Adrenal gland (tissue), 12 donors: ENCODE measurements around the gene GPC5. TPM values are rescaled to one million over a fixed set of nuclear protein-coding genes. Genes with fewer than 3 reads are reported as not detected.

Experiments used
- DNase-seq, 7 donors: peaks; one replicate each; pipeline ENCODE4 v3.0.0-alpha.2; 2019 to 2020
- H3K27ac ChIP-seq, 5 donors: fragments of 200-600 bp; sonication (generic) in 4 of 5; 1 replicate in 3 of 5; 2 replicates in 2 of 5; pipeline versions ENCODE4 v1.5.1 to v1.8.0; 2016 to 2020; ENCODE audit warnings: mild to moderate bottlenecking in 1 of 5
- H3K27me3 ChIP-seq: fragments of 200-600 bp; 2 replicates; pipeline ENCODE4 v1.8.0; 2021
- H3K36me3 ChIP-seq, 2 donors: fragments of 200-600 bp; replicated peaks in 1 of 2; 1 replicate in 1 of 2; 2 replicates in 1 of 2; pipeline versions ENCODE4 v1.5.1 to v1.8.0; 2018 to 2022
- H3K4me1 ChIP-seq, 2 donors: fragments of 200-600 bp; replicated peaks in 1 of 2; 1 replicate in 1 of 2; 2 replicates in 1 of 2; pipeline versions ENCODE4 v1.5.1 to v1.8.0; 2018 to 2021
- H3K4me3 ChIP-seq, 4 donors: fragments of 200-600 bp; sonication (generic) in 3 of 4; one replicate each; pipeline ENCODE4 v1.5.1; 2016 to 2018
- H3K9me3 ChIP-seq, 3 donors: fragments of 200-600 bp; sonication (generic) in 1 of 3; replicated peaks in 1 of 3; 1 replicate in 2 of 3; 2 replicates in 1 of 3; pipeline versions ENCODE4 v1.5.1 to v1.8.0; 2016 to 2021
- CTCF ChIP-seq, 6 experiments: fragments of 450-650 bp in 4 of 6; fragments of 200-600 bp in 2 of 6; sonication (generic) in 1 of 6; IDR thresholded peaks; 1 replicate in 5 of 6; 2 replicates in 1 of 6; pipeline versions ENCODE4 v1.5.1 to v1.8.0; 2016 to 2021; ENCODE audit warnings: antibody characterized with exemption in 6 of 6, mild to moderate bottlenecking in 2 of 6, moderate library complexity in 1 of 6
- POLR2A ChIP-seq, 2 donors: fragments of 450-650 bp; IDR thresholded peaks; one replicate each; pipeline ENCODE4 v1.6.1; 2017; ENCODE audit warnings: antibody characterized with exemption in 2 of 2, mild to moderate bottlenecking in 2 of 2, moderate library complexity in 1 of 2
- WGBS, 4 donors: extraction: QIAGEN DNeasy Blood & Tissue Kit in 2 of 4; methylation state at CpG; one replicate each; pipeline versions ENCODE4 v1.1.5 to v1.1.7; 2013 to 2017; 5-methylcytosine and 5-hydroxymethylcytosine counted together
- intact Hi-C, 2 donors: fragments of 100-400 bp; cut with DNase I; formaldehyde crosslinking; loops; one replicate each; pipeline versions ENCODE4 v1.14.1 to v1.15.0; 2022 to 2023
- polyA plus RNA-seq, 3 donors: library from polyadenylated mRNA; stranded (reverse); fragments of 200-250 nt in 2 of 3; fragments of 350-450 nt in 1 of 3; fragmentation: Illumina TruSeq in 1 of 3; extraction: RNeasy Lipid Tissue Mini Kit (QIAGEN cat#74804) in 1 of 3; gene quantifications; one replicate each; pipeline ENCODE4 v1.2.3, GENCODE V29; 2013 to 2014
- total RNA-seq, 9 donors: library from RNA; depleted of rRNA in 4 of 9; stranded (reverse); fragments of >200 nt in 4 of 9; fragments of 120-200 nt in 1 of 9; fragmentation: NEBNext Ultra II Directional in 1 of 9; extraction: Animal tissue kit (Norgen Biotek cat#: 25700) in 1 of 9; gene quantifications; one replicate each; pipeline versions ENCODE4 v1.1.0 to v1.2.4, GENCODE V29; 2013 to 2023
- donor health status: healthy with polysubstance abuse.
- donor health status: Bipolar disorder and iron deficiency.
- donor health status: DM: yes; HTN: yes; CAD: no.
- donor health status: DM: no; HTN: no; CAD: no.
- donor health status: DM: no; HTN: no; CAD: no.
- donor health status: DM: yes; HTN: yes; CAD: no.

Gene GPC5
- total and polyA plus RNA-seq, 12 donors = 0.24 to 7.7 (median 2.1) TPM; not detected in 4

GRCh38 chr13:92821324-92821723 is 1422.9 kb downstream of the GPC5 start:
- no peak overlapping the region for H3K4me3 ChIP-seq
- H3K27ac ChIP-seq = no peak overlapping the region
- intact Hi-C loops = no loop called here
- no peaks in the 10 kb centered on the region for H3K36me3 ChIP-seq
- H3K27me3 ChIP-seq = no peaks in the 10 kb centered on the region
- H3K9me3 ChIP-seq = no peaks in the 10 kb centered on the region
- H3K4me1 ChIP-seq = no peaks in the 10 kb centered on the region
- TF ChIP-seq CTCF (IDR thresholded peaks at IDR 0.05) (no peak), POLR2A (IDR thresholded peaks at IDR 0.05) (no peak)
- 77 to 82% (median 81%) methylated on average over 2 of the region's 2 CpGs for WGBS, 4 donors
- DNase-seq = no peak

- intact Hi-C loops = no loop called here
- TF ChIP-seq POLR2A (IDR thresholded peaks at IDR 0.05) (no peak), CTCF (IDR thresholded peaks at IDR 0.05) (no peak)
Measured at GRCh38 chr13:92823059-92823458, 1424.6 kb downstream of the GPC5 start.

GRCh38 chr13:92825938-92826596 is 1427.6 kb downstream of the GPC5 start:
- intact Hi-C loops = no loop called here
- no peaks in the 10 kb centered on the region for H3K36me3 ChIP-seq
- TF ChIP-seq CTCF (IDR thresholded peaks at IDR 0.05) (no peak), POLR2A (IDR thresholded peaks at IDR 0.05) (no peak)
- no peak overlapping the region for H3K4me3 ChIP-seq
- H3K9me3 ChIP-seq = no peaks in the 10 kb centered on the region
- H3K27me3 ChIP-seq = no peaks in the 10 kb centered on the region
- no peak for DNase-seq
- WGBS, 4 donors = 45 to 54% (median 47%) methylated on average over 5 of the region's 5 CpGs
- no peaks in the 10 kb centered on the region for H3K4me1 ChIP-seq
- H3K27ac ChIP-seq = no peak overlapping the region

More at GRCh38 chr13:92823059-92823458, 1424.6 kb downstream of the GPC5 start:
- no peaks in the 10 kb centered on the region for H3K4me1 ChIP-seq
- H3K4me3 ChIP-seq = no peak overlapping the region
- no peaks in the 10 kb centered on the region for H3K27me3 ChIP-seq
- no peak for DNase-seq
- WGBS, 4 donors = 49 to 77% (median 74%) methylated on average over 1 of the region's 1 CpG
- H3K36me3 ChIP-seq = no peaks in the 10 kb centered on the region
- H3K27ac ChIP-seq = no peak overlapping the region
- H3K9me3 ChIP-seq = no peaks in the 10 kb centered on the region

- Histone ChIP-seq H3K27me3 (no peaks in the 10 kb centered on the region), H3K9me3 (no peaks in the 10 kb centered on the region), H3K36me3 (no peaks in the 10 kb centered on the region), H3K4me3 (no peak overlapping the region), H3K4me1 (no peaks in the 10 kb centered on the region), H3K27ac (no peak overlapping the region)
- intact Hi-C loops = no loop called here
- 69 to 83% (median 73%) methylated on average over 4 of the region's 4 CpGs for WGBS, 4 donors
- no peak for DNase-seq
- TF ChIP-seq CTCF (IDR thresholded peaks at IDR 0.05) = no peak
- no peak for TF ChIP-seq POLR2A (IDR thresholded peaks at IDR 0.05)
Measured at GRCh38 chr13:92827503-92827902, 1429.1 kb downstream of the GPC5 start.
